Hepatocyte (in vitro differentiated cells): ENCODE results near the gene LDLRAD3.

Source experiments
- EZH2 ChIP-seq: fragments of 200-600 bp; sonication (generic); IDR thresholded peaks from 2 replicates; pipeline ENCODE4 v1.6.1; 2016; ENCODE audit warnings: antibody characterized with exemption, mild to moderate bottlenecking, borderline replicate concordance
- EZH2phosphoT487 ChIP-seq: fragments of 200-600 bp; sonication (generic); IDR thresholded peaks from one replicate; pipeline ENCODE4 v1.6.1; 2018; ENCODE audit warnings: antibody characterized with exemption, mild to moderate bottlenecking, low read depth, moderate library complexity; ENCODE audit not compliant: unreplicated experiment, severe bottlenecking
- TF ChIP-seq, protein P1 (sequence below): fragments of 200-600 bp; sonication (generic); IDR thresholded peaks from 2 replicates; pipeline ENCODE4 v1.5.1; 2016; ENCODE audit warnings: antibody characterized with exemption, mild to moderate bottlenecking; ENCODE audit not compliant: poor library complexity

DNA sequence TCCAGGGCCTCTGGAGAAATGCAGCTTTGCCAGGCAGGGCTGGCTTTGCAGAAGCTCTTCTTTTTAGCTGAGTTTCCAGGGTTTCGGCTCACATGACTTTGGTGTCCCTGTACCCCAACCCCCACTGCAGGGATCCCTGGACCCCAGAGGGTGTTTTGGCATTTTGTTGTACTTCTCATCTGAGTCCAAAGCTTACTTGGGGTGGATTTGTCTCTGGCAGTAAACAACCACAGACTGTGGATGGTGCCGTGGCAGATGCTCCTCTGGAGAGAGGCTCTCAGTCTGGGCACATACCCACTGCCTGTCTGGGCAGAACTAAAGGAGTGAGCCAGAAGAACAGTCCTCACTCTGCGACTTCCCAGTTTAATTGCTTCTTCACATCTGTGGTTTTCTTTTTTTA, 295.8 kb downstream of the LDLRAD3 start:
- TF ChIP-seq, protein P1, sequence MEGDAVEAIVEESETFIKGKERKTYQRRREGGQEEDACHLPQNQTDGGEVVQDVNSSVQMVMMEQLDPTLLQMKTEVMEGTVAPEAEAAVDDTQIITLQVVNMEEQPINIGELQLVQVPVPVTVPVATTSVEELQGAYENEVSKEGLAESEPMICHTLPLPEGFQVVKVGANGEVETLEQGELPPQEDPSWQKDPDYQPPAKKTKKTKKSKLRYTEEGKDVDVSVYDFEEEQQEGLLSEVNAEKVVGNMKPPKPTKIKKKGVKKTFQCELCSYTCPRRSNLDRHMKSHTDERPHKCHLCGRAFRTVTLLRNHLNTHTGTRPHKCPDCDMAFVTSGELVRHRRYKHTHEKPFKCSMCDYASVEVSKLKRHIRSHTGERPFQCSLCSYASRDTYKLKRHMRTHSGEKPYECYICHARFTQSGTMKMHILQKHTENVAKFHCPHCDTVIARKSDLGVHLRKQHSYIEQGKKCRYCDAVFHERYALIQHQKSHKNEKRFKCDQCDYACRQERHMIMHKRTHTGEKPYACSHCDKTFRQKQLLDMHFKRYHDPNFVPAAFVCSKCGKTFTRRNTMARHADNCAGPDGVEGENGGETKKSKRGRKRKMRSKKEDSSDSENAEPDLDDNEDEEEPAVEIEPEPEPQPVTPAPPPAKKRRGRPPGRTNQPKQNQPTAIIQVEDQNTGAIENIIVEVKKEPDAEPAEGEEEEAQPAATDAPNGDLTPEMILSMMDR: no peak
- no peak for TF ChIP-seq EZH2
- TF ChIP-seq EZH2phosphoT487: no peak
